Effector CD4-positive, alpha-beta T cell (primary cell): ENCODE data around the gene SCN3B.
A peak's percentile ranks its signal among the peaks of the same experiment; 100 is the strongest.

ENCODE experiments used
- DNase-seq: peaks from one replicate; pipeline ENCODE4 v3.0.0-alpha.2; 2020

Gene SCN3B

GRCh38 chr11:123653827-123654565, 428 bp downstream of the SCN3B start:
- no peak for DNase-seq

DNA sequence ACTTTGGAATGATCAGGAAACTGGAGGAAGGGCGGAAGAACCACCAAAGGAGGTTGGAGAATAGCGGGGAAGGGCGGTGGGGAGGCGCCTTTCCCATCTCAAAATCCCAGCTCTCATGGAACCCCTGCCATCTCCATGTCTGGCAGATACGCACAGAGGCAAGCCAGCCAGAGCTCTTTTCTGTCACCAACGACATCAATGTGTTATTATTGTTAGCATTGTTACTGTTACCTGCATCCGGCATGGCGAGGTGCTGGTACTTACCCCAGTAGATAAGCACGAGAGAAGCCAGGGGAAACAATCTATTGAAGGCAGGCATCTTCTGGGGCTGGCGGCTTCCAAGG, 969 bp downstream of the SCN3B start:
- no peak for DNase-seq

GRCh38 chr11:123652599-123652998, 1.8 kb downstream of the SCN3B start:
- DNase-seq: no peak

GRCh38 chr11:123650901-123651300, 3.5 kb downstream of the SCN3B start:
- no peak for DNase-seq

DNA sequence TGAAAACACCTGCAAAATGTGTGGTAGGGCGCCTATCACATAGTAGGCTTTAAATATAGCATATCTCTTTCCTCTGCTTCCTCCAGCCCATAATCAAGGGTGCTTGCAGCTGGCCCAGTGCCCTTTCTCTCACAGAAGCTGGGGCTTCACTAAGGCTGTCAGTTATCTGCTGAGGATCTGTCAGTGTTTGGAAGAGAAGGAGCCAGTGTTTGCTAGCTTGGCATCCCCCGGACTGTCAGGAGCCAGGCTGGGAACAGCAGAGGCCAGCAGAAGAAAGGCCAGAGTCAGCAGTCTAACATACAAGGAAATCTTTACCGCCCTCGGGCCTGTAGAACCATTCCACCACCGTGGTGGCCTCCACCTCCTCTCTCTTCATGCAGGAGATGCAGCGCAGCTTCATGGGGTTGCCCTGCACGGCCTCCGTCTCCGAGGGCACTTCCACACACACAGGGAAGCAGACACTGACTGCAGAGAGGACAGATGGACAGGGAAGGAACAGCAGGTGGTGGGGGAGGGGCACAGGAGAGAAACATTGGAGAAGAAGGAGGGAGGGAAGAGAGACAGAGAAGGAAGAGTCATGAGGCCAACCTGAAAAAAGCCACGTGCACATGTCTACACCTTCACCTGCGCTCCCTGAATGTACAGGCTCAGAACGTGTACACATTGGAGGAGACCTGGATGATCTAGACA, 9.0 kb downstream of the SCN3B start:
- DNase-seq: no peak

DNA sequence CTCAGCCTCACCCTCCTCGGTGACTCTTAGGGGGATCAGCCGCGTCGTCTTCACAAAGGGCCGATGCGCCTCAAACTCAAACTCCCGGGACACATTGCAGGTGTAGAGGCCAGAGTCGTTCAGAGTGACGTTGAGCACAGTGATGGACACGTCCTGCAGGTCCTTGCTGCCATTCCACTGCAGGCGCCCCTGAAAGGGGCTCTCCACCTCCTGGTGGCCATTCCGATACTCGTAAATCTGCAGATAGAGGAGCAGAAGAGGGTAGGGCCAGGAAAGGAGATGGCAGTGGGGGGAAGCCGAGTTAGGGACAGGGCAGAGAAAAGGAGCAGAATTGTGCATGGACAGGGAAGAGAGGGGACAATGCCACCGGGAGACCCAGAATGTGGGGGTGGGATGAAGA, 12.0 kb downstream of the SCN3B start:
- DNase-seq: no peak

DNA sequence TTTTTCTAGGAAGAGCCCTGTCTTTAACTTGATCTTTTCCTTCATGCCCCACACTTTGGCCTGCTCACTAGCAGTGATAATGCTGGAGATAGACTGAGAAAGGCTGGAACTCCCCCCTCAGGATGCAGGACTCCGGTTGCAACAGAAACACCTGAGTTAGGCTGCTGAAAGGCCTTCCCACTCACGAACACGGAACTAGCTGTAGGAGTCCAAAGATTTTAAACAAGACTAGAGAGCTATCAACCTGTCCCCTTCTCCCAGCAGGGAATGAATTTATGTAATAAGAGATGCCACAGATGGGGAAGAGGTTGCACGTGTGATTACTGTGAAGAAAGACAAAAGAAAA, 13.0 kb downstream of the SCN3B start:
- no peak for DNase-seq

DNA sequence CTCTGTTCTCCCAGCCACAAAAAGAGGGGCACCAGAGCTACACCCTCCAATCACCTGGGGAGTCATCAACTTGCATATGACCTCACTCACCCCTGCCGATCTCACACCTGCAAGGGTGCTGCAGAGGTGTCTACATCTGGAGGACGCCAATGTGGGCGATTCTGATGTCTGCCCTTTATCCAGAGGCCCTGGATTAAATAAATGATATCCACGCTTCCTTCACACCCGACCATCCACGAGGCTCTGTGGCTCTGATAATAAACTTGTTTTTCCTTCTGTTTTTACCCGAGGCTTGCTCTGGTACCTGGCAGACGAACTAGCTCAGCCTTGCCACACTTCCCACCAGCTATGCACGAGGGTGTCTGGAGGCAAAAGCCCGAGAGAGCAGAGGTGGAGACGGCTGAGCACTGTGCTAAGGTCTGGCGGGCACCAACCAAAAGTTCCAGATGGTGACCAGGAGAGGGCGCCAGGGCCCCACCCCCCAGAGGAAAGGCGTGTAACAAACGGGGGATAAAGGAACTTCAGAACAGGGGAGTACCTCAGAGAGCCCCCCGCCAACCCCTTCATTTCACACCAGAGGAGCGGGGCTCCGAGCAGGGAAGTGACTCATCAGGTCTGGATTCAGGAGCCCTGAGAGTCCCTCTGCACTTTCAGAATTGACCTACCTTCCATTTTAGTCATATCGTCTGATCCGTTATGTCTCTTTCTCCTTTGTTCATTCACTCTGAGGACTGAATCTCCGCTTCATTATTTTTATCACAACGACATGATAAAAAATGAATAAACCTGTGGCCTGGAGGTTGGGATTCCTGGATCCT, 13.5 kb downstream of the SCN3B start:
- peak; percentile 24 for DNase-seq

GRCh38 chr11:123640029-123640428, 14.4 kb downstream of the SCN3B start:
- DNase-seq: no peak

DNA sequence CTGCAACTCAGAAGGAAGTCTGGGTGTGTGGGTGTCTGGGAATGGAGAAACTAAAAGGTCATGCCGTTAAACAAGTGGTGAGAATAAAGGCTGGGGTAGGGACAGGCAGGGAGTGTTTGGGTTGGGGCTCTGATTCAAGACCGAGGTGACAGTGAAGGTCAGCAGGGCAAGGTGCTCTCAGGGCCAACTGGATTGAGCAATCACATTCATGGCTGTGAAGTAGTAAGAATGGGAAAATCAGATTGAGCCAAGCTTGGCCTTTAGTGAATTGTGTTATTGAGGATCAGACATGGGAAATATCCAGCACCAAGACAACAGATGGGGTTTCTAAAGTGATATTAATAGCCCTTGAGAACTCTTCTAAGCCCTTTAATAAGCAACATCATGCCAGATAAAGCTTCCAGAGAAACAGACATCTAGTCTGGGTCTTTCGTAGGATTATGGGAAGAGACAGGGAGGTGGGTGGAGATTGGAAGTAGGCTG, 24.3 kb downstream of the SCN3B start:
- DNase-seq: no peak

DNA sequence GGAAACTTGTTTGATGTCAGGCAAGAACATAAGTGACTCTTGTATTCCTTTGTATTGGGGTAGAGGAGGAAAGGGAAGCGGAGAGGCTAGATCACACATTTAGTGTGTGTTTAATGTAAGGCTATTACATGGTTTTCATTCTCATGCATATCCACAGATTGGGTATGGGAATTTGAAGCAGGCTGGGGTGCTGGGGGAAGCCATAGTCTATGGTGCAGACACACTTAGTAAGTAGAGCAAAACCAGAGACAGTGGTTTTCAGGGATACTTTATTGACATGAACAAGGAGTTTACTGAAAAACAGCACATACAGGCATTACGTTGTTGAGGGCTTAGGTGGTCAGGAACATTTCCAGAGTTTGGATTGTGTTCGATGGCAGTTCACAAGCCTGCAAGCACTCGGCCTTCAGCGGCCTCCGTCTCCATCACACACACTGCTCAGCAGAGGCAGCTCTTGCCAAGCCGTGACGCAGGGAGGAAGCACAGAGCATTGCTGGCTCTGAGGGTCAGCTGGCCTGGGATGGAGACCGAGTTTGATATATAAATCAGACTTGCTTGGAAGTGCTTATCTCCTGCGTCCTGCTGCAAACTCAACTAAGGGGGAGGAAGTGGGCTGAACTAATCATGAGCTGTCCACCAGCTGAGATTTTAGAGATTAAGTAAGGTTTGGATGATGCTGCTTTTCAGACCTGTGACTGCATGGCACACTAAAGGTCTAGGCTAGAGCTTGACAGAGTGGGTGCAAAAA, 25.3 kb downstream of the SCN3B start:
- DNase-seq: no peak

DNA sequence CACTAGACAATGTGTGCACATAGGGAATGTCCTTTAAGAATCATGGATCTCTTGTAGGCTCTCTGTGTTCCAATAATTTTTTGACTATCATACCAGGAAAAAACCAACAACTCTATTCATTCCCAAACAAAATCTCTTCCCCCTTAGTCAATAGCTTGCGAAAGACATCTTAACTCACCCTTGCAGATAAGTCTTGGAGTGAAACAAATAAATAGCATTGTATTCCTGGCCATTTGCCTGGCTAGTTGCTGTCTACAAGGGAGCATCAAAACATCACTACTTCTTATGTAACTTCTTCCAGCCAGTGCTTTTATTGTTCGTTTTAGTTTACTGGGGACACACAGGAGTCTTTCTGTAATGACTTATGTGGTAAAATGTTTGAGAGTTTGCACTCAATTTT, 29.4 kb downstream of the SCN3B start:
- DNase-seq: no peak

- DNase-seq: no peak
Measured at GRCh38 chr11:123622576-123622975, 31.8 kb downstream of the SCN3B start.

DNA sequence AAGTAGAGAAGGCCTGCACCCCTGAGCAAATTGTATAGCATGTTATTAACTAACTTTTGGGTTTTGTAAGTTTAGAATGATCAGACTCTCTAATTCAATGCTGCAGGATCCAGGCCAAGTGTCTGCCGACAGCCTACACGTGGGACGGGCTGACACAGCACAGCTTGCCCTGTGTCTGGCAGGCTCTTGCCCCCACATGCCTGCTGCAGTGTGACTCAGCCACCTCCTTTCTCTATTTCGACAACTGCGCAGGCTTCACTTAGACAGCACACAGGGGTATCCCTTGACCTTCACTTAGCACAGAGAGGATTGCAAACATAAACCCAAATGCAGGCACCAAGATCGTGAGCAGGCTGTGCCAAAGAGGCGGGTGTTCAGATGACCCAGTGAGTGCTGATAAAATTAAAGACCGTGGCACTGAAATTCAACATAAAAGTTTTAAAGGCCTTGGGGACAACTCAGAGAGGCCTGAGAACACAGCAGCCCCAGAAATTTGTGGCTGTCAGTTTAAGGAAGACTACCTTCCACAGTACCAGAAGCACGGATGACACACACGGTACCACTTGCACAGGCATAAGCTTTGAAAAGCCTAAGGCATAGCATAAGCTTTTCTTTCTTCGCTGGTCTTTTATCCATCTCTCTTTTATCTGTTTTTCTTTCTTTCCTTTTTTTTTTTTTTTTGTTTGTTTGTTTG, 37.8 kb downstream of the SCN3B start:
- no peak for DNase-seq

DNA sequence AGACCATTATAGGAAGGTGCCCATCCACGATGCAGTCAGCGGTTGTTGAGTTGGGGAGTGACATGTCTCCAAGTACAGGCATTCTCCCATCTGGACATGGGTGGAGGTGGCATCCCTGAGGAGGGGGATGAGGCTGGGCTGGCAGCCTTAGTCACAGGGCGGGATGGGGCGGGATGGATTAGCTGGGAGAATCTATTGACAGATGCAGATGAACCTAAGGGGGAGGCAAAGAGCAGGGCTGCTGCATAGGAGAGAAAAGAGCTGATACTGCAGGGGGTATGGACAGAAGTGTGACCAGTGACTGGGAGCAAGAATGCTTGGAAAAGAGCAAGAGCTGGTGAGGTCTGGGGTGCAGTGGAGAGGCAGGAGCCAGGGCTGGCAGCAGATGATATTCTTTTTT, 42.7 kb downstream of the SCN3B start:
- DNase-seq: no peak

DNA sequence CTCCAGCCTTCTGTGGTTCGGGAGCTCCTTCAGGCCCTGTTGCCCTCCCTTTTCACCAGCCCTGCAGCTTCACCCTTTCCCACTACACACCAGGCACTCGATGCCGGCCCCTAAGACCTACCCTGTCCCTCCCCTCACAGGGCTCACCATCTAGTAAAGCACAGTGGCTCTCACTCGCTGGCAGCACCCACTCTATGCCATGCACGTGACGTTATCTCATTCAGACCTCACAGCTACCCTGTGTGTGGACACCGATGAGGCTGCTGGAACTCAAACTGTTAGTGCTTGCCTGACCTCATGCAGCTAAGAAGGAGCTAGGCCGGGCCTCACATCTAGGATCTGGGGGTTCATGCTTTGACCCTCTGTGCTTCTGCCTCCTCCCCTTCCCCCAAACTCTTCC, 45.5 kb downstream of the SCN3B start:
- DNase-seq: no peak

- DNase-seq: no peak
Measured at GRCh38 chr11:123608371-123608770, 46.1 kb downstream of the SCN3B start.

- DNase-seq: no peak
Measured at GRCh38 chr11:123607781-123608180, 46.6 kb downstream of the SCN3B start.

- no peak for DNase-seq
Measured at GRCh38 chr11:123603666-123604065, 50.8 kb downstream of the SCN3B start.

DNA sequence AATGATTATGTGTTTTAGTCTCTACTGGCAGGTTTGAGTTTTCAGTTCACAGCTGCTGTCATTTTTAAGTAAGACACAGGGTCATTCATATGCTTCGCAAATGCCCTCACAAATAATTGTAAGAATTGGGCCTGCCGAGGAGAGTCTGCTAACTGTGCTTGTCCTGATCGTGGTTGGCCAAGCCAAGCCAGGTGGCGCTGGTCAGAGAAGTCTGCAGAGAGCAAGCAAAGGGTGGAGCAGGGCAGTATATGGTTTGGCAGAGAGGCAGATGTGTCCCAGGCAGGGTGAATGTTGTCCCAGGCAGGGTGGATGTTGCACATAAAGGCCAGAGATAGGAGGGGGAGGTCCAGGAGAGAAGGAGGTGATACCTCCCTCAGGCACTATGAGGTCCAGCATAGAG, 52.7 kb downstream of the SCN3B start:
- DNase-seq: no peak

DNA sequence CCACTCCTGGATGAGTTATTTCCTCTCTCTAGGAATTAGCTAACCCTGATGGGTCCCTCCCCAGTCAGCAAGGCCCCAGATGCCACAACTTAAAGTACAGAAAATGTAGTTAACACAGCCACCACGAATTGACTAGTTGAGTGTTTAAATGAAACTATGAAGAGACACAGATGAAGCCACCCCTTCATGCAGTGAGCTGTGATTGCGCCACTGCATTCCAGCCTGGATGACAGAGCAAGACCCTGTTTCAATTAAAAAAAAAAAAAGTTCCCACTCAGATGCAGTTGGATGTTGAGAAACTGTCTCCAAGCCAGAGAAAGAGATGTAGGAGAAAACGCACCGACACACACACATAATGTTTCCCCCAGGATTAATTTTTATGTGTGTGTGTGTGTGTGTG, 53.3 kb downstream of the SCN3B start:
- no peak for DNase-seq

DNA sequence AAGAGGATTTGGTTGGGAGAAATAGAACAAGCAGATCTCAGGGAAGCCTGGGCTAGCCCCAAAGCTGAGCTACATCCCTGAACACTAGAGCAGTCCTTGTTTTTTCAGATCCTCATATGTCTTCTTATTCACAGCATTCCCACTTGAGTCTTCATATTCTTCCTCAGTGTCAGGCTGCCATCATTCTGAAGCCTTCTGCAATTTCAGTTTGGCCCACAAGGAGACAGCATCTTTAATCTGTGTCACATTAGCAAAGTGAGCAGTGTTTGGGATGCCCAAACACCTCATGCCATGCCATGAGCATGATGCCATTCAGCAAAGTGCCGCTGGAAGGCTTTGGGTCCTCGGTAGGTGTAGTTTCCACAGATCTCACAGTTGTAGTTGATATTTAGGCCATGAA, 56.6 kb downstream of the SCN3B start:
- DNase-seq: no peak

- DNase-seq: no peak
Measured at GRCh38 chr11:123594921-123595320, 59.5 kb downstream of the SCN3B start.
